ENCODE data around the gene ARMH4. TPM values are rescaled to one million over a fixed set of nuclear protein-coding genes. Genes with fewer than 3 reads are reported as not detected.

ARMH4 gene
- total RNA-seq, 1 donor from 2014 or later, result 6.4 TPM

DNA sequence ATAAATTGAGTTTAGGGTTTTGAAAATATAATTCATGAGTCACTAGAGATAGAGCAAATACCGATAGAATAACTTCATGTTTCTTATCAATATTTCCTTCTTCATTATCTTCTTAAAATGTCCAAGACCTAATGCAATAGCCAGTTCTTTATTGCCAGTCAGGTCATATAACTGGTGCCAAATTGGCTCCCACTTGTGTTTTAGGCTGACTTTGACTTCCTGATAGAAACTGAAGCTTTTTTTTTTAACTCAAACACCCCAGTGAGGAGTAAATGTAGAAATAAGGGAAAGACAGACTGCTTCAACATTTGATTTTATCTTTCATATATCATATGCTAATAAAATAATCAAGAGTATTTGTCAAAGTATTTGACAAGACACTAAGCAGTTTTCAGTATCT is 80.7 kb downstream of the ARMH4 start:
- intact Hi-C loops (cut with DNase I), result no loop called here
- DNase-seq (ENCODE audit: low spot score), result no peak

DNA sequence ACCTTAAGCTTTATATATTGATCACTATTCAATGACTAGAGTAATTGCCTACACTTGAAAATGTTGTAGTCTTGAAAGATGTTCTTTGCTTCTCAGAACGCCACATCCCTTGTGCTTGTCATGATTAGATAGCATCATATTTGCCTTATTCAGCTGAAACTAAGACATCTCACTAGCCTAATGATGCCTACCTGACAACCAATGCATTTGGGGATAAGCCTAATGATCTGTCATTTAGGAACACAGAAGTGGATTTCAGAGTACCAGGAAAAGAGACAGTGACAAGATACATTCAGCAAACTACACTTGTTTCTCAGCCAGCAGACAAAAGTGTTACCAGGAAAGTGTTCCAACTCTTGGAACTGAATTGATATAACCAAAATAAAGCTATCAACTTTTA is 83.7 kb downstream of the ARMH4 start:
- no peak for DNase-seq (ENCODE audit: low spot score)
- intact Hi-C loops (cut with DNase I), result no loop called here

DNA sequence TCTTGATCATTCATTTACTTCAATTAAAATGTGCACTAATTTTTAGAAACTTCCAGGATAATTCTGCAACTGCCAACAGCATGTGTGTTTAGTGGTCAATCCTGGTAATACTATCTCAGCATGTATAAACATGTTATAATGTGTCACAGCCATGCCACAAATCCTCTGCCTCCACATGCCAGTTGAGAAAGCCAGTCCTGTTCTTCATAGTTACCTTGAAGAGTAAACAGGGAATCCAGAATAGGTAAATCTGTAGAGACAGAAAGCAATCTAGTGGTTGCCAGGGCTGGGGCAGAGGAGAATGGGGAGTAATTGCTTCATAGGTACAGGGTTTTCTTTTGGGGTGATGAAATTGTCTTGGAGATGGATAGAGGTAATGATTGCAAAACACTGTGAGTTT is 85.9 kb downstream of the ARMH4 start:
- no peak for DNase-seq (ENCODE audit: low spot score)
- intact Hi-C loops (cut with DNase I), result no loop called here

DNA sequence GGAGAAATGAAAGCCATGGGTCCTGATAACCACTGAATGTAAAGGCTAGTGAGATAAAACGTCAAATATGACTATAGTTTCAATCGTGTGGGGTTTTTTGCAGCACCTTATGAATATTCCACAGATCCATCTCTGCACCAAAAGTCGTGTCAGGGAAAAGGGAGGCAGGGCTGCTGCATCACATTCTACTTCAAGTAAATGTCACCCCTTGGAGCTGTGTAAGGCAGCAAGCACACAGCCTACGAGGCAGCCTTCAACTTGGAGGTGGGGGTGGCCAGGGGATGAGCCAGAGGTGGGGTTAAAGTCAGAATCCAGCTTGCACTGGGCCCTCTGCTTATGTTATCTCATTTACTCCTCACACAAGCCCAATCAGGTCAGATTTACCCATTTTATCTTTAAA is 90.4 kb downstream of the ARMH4 start:
- intact Hi-C loops (cut with DNase I), result no loop called here
- DNase-seq (ENCODE audit: low spot score), result no peak

DNA sequence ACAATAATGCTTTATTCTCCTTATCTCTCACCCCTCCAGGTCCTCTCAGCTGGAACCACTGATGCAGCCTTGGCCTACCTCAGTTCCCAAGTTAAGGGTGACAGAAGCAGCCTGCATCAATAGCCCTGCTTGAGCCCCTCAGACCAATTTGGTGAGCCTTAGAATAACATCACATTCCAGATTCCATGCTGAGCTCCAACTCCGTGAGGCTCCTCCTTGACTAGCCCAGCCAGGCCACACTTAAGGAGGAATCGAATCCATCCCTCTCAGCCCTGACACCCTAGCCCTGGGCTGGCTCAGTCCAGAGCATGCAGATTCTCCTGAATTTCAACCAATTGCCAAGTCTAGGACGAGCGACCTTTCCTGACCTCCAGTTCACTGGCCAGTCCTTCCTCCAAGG is 91.1 kb downstream of the ARMH4 start:
- intact Hi-C loops (cut with DNase I), result no loop called here
- no peak for DNase-seq (ENCODE audit: low spot score)

DNA sequence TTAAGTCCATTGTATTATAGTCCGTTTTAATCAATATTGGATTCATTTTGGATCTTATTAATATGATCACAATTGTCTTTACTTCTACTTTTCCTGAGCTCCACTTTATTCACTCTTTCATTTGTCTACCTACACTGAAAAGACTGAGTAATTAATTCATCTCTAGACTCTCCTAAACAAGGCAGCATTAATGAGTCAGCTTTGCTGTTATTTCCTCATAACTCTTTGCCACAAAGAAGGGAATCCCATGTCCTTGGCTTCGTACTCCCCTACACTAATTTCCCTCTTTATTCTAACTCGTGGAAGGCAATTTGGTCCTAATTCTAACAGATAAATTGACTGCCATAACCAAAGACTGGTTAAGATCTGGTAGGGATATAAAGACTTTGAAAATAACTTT is 91.9 kb downstream of the ARMH4 start:
- no peak for DNase-seq (ENCODE audit: low spot score)
- intact Hi-C loops (cut with DNase I), result no loop called here

DNA sequence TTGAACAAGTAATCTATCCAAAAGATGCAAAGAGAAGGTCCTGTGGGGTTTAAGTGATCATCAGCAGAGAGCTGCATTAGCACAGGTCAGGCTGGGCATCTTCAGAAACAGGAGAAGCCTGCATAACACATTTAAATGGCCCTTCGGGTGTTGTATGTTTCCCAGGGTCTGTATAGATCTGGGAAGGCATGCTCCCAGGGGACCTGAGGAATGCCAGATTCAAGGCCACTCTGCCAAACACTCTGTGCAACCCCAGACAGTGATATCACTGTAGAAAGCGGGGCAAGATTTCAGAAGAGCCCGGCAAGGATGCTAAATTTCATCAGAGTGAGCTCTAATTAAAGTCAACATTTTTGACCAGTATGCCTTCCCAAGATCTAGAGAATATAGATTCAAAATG is 92.9 kb downstream of the ARMH4 start:
- DNase-seq (ENCODE audit: low spot score), result no peak
- intact Hi-C loops (cut with DNase I), result no loop called here

DNA sequence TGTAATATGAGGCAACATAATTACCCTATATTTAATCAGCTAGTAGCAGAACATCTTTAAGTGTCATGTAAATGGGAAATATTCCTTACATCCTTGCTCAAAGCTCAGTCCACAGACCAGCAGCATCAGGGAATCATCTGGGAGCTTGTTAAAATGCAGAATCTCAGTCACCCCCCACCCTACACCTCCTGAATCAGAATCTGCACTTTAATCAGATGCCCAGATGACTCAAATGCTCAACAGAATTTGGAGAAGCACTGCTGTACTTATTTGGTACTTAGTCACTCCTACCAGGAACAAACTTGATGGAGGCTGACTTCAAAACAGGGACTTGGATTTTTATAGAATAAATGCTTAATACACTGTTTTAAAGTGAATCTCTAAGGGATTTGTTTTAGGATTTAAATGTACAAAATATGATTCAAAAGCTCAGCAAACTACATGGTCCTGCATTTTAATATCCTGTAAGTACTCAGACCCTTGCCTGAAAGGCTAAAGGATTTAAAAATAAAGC is 96.5 kb downstream of the ARMH4 start:
- intact Hi-C loops (cut with DNase I), result no loop called here
- no peak for DNase-seq (ENCODE audit: low spot score)

DNA sequence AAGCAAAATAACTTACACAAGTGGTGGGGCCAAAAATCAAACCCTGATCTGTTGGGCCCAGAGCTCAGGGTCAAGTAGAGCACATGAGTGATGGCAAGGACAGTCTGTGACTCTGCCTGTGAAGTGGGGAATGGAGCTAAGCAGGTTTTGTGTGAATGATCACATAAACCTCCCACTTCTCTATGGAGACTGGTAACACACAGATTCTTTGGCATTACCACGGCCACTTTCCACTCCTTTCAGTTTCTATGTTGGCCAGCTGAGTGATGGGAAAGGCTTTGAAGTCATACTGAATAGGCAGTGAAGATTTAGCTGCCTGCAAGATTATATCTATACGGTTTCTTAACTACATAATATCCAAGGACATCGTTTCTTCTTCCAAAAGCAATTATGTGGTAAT is 97.9 kb downstream of the ARMH4 start:
- no peak for DNase-seq (ENCODE audit: low spot score)
- intact Hi-C loops (cut with DNase I), result no loop called here

DNA sequence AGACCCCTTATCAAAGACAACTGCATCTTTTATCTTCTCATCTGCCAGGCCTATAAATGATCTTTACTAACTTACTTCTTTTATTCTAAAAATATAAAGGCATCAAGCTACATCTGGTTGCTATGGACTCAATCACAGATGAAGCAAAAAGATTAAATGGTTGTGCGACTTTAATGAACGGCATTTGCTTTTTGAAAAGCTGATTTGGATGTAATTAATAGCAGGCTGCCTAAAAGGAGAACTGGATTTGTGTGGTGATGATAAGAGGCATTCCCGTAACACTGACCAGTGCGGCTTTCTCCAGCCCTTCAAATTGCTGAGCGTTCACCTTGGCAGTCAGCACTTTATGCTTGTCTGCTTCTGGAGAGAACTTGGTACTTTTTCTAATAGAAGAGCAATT is 103.8 kb downstream of the ARMH4 start:
- intact Hi-C loops (cut with DNase I), result no loop called here
- no peak for DNase-seq (ENCODE audit: low spot score)

DNA sequence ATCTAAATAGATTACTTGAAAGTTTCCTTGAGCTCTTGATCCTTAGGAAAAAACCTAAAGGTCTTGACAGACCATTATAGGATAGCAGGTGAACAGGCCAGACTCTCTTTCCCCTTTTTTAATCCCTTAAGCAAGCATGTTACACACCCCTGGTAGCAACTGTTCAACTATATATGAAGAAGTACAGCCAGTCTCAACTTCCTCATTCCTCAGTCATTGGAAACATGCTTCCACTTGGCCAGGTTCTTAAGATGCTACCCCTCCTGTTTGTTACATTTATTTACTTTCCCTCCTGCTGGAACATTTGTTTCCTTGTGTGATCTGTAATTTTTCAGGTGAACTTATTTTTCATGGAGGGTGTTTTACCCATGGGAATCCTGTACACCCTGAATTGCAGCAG is 124.1 kb downstream of the ARMH4 start:
- no peak for DNase-seq (ENCODE audit: low spot score)
- intact Hi-C loops (cut with DNase I), result no loop called here

DNA sequence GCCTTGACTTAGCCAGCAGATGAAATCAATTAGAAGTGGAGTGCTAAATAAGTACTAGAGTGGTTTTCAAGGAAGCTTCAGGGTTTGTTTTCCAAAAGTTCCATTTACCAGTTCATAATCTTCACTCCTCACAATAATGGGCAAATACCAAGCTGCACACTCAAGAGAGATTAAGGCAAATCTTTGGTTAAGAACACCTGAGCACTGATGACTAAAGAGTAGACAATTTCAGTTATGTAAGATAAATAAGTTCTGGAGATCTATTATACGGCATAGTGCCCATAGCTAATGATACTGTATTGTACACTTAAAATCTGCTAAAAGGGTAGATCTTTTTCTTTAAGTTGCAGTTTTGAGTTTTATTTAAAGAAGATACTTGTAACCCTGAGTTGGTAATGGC is 125.0 kb downstream of the ARMH4 start:
- intact Hi-C loops (cut with DNase I), result no loop called here
- no peak for DNase-seq (ENCODE audit: low spot score)

DNA sequence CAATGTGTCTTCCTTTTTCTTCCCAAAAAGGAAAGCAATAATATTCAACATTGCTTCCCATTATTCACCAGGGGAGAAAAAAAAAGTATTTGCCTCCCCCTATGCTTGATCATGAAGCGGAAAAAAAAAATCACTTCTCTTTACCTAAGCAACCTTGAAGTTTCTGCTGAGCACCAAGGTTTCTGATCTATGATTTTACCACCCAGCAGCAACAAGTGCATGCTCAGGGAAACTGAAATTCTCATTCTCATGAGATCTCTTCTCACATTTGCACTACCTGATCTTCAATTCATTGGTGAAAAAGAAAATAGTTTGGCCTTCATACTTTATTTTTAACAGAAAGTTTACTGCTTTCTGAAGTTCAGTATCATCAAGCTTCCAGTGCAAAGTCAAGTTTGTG is 125.8 kb downstream of the ARMH4 start:
- no peak for DNase-seq (ENCODE audit: low spot score)
- intact Hi-C loops (cut with DNase I), result no loop called here

DNA sequence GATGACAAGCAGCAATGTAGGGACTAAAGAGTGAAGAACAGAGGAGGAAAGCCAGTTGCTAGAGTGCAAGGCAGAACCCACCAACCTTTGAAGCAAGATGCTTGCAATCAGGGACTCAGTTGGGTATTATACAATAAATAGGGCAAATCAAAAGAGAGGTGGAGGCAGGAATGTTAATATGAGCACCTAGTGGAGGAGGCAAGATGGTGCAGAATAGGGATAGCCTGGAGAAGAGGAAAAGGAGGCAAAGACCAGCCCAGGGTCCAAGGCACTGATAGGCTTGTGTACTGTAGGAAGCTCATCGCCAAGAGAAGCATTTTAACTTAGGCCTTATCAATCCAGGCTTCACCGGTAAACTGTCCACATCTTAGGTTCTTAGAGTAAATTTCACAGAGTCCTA is 137.2 kb downstream of the ARMH4 start:
- intact Hi-C loops (cut with DNase I), result no loop called here
- DNase-seq (ENCODE audit: low spot score), result no peak

DNA sequence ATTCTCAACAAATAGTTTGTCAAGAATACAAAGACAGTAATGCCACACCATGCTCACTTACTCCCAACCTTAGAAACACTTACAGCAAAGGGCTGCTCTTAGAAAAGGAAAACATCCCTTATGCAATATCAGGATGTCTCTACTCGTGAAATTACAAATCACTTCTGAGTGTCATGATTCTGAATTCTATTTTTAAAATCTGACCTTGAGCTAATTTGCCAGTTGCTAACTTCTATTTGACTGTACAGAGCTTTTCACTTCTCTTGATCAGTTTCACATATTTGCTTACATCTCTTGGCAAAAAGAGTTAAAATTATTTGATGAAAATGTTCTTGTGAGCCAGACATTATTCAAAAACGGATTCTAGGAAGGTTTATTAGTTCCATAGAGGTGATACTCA is 149.4 kb downstream of the ARMH4 start:
- intact Hi-C loops (cut with DNase I), result no loop called here
- no peak for DNase-seq (ENCODE audit: low spot score)

DNA sequence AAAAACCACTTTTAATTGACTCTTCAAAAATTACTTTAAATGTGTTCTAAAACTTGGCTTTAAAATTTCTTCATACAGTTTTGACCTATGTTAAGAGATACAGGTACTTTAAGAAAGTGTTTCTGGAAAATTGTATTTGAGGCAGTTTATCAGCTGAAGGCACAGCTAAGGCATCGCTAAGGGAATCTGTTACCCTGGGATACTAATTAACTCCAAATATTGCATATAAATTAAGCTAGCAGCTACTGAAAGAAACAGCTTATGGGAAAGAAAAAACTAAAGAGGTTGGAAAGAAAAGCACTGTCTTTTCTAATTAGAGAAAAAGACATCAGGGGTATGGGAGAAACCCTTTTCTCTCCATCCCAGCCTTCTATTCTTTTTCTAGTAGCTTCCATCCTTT is 152.0 kb downstream of the ARMH4 start:
- no peak for DNase-seq (ENCODE audit: low spot score)
- intact Hi-C loops (cut with DNase I), result no loop called here

DNA sequence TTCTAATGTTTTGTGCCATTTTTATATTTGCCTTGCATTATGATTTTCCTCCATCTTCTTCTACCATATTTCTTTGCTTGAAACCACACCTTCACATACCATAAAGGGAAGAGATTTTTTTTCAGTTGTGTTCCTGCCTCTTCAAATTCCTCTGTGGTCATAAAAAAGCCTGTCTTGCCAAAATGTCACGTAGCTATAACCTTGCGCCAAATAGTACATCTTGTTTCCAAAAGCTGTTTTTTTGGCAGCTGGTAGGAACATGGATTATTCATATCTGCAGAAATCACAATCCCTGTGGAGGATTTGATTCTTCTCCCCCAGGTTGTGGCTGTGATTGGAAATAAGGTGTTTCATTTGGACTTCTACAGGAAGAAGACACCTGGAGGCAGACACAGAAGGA is 152.5 kb downstream of the ARMH4 start:
- no peak for DNase-seq (ENCODE audit: low spot score)
- intact Hi-C loops (cut with DNase I), result no loop called here

DNA sequence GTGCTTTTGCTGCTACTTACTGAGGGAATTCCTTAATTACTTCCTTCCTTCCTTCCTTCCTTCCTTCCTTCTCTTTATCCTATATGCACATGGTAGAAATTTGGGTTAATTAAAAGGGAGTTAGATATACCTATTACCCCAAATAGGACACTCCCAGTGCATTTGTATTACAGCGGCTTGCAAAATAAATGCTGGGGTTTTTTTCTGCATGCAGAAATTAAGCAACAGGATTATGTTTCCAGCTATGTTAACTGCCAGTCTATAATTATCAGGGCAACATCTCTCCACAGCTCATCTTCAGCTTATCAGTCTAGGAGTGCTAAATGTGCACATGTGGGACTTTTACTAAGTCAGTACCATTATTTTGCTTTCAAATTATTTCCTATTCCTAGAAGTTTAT is 153.2 kb downstream of the ARMH4 start:
- intact Hi-C loops (cut with DNase I), result no loop called here
- DNase-seq (ENCODE audit: low spot score), result no peak

DNA sequence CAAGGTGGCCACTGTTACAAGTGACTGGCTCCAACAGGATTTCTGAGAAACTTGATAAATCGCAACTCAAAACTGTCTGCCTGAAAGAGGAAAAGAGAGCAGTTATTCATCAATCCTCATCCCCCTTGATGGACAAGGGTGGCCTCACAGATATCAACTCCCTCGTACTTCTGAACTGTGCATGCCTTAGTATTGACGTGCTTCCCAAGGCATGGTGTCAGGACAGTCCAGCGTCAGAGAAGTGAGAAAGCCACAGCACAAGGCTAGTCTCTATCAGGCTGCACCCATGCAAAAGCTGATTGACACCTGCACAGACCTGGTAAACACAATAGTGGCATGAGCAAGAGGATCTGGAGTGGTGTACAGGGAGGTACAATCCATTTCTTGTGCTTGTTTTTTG is 160.7 kb downstream of the ARMH4 start:
- DNase-seq (ENCODE audit: low spot score), result no peak
- intact Hi-C loops (cut with DNase I), result no loop called here

DNA sequence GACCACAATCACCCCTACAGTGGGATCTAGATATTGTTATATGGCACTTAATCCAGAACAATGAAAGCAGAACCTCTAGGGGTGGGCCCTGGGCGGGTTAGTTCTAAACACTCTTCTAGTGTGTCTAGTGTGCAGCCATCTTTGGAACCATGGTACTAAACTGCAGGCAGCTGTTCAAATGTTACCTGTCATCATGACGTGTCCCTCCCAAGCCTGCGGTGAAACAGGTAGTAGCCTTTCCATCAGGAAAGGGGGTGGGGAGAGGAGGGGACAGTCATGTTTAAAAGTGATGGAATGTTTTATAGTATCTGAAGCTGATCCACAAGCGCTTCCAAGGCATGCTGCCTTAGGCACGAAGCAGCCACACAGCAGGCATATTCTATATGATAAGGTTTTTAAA is 163.6 kb downstream of the ARMH4 start:
- intact Hi-C loops (cut with DNase I), result no loop called here

DNA sequence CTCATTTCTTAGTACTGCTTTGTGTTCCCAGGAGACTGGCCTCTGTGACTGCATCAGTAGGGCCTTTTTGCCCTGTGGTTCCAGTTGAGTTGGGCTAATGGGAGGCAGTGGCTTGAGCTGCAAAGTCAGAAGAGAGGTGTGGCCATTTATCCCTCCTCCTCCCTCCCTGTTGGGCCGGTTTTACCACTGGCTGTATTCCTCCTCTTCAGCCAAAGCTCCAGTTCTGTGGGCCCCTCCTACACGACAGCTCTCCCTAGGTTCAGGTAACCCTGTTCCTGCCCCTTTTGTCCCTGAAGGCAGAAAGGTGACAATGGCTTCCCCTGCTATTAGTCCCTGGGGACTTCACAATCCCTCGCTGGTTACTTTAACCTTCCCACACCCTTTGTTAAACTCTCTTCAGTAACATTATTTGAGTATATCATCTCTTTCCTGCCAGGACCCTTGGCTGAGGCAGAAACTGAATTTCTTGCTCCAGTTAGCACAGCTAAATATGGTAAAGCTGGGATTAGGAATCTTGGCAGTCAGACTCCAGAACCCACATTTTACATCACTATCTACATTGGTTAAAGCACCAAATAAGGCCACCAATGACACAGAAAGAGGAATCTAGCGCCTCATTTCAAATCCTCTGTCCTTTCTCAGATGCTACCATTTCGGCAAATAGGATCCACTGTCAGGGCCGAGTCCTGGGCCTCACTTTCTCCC is 164.3 kb downstream of the ARMH4 start:
- intact Hi-C loops (cut with DNase I), result no loop called here
- DNase-seq (ENCODE audit: low spot score), result no peak

More for the DNA sequence above, 163.6 kb downstream of the ARMH4 start:
- no peak for DNase-seq (ENCODE audit: low spot score)

DNA sequence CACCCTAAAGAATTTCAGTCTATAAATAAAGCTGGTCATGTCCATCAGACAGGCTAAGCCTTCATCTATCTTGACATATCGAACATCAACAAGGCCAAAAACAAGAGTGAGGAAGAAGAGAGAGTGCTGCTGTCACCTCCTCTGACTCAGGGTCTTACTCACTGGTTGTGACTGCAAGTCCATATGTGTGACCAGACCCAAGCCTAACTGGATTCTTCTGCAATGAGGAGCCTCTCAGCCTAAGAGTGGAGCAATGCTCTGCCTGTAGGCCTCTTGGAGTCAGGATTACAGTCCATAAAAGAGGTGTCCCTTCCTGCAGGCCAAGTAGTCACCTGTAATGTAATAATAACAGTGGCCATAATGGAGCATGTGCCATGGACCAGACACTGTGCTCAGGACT is 165.0 kb downstream of the ARMH4 start:
- intact Hi-C loops (cut with DNase I), result no loop called here
- DNase-seq (ENCODE audit: low spot score), result no peak
